Kidney (tissue), 14 donors: ENCODE measurements around the gene TMEM9. TPM values are rescaled to one million over a fixed set of nuclear protein-coding genes. Genes with fewer than 3 reads are reported as not detected.

Experiments
- DNase-seq, 5 donors: peaks; one replicate each; pipeline ENCODE4 v3.0.0-alpha.2; 2013 to 2020
- FAIRE-seq: peaks from 2 replicates; lab custom pipeline; 2012; peaks lifted over from hg19 to GRCh38; lab: Jason Lieb, UNC
- H3K27ac ChIP-seq, 2 donors: one replicate each; pipeline ENCODE4 v1.7.0; 2013; ENCODE audit warnings: low read depth in 2 of 2, low read length in 2 of 2, inconsistent platforms in 1 of 2
- H3K27me3 ChIP-seq: one replicate; pipeline ENCODE4 v1.7.1; 2013; ENCODE audit warnings: low read length, inconsistent platforms; ENCODE audit not compliant: control insufficient read depth, insufficient read depth
- H3K36me3 ChIP-seq, 3 donors: one replicate each; pipeline versions ENCODE4 v1.7.0 to v1.7.1; 2013; ENCODE audit warnings: low read length in 3 of 3, control low read depth in 1 of 3, inconsistent platforms in 1 of 3; ENCODE audit not compliant: insufficient read depth in 3 of 3, control insufficient read depth in 2 of 3
- H3K4me1 ChIP-seq, 3 donors: one replicate each; pipeline versions ENCODE4 v1.7.0 to v1.7.1; 2013; ENCODE audit warnings: low read length in 3 of 3, inconsistent platforms in 1 of 3, low read depth in 1 of 3; ENCODE audit not compliant: control insufficient read depth in 2 of 3, insufficient read depth in 2 of 3
- H3K4me3 ChIP-seq, 3 donors: one replicate each; pipeline versions ENCODE4 v1.7.0 to v1.8.1; 2013; ENCODE audit warnings: low read length in 3 of 3, control low read depth in 1 of 3, inconsistent platforms in 1 of 3
- H3K9ac ChIP-seq, 3 donors: one replicate each; pipeline versions ENCODE4 v1.7.0 to v1.7.1; 2013; ENCODE audit warnings: low read length in 3 of 3, control low read depth in 1 of 3, inconsistent platforms in 1 of 3
- H3K9me3 ChIP-seq, 3 donors: one replicate each; pipeline versions ENCODE4 v1.7.0 to v1.7.1; 2013; ENCODE audit warnings: low read length in 3 of 3, control low read depth in 1 of 3, inconsistent platforms in 1 of 3; ENCODE audit not compliant: control insufficient read depth in 2 of 3, insufficient read depth in 1 of 3
- CTCF ChIP-seq: IDR thresholded peaks from 3 replicates; pipeline ENCODE4 v1.5.1; 2012; ENCODE audit warnings: mild to moderate bottlenecking, moderate library complexity, borderline replicate concordance; ENCODE audit not compliant: insufficient read depth; ENCODE audit errors: extremely low read depth
- intact Hi-C: fragments of 100-400 bp; cut with DNase I; formaldehyde crosslinking; loops from one replicate; pipeline ENCODE4 v1.11.1; 2022
- polyA plus RNA-seq: library from polyadenylated mRNA; stranded (reverse); fragments of 350-450 nt; fragmentation: Illumina TruSeq; extraction: RNeasy Lipid Tissue Mini Kit (QIAGEN cat#74804); gene quantifications from one replicate; pipeline ENCODE4 v1.2.3, GENCODE V29; 2014; ENCODE audit warnings: low read depth, low replicate concordance; ENCODE audit not compliant: insufficient read depth
- total RNA-seq: library from RNA; stranded (reverse); fragmentation: NEBNext Ultra II Directional; extraction: Animal tissue kit (Norgen Biotek cat#: 25700); gene quantifications from one replicate; pipeline ENCODE4 v1.2.1, GENCODE V29; 2021
- donor health status: control.
- donor health status: control.
- donor health status: control.
- donor health status: control.
- donor health status: control.
- donor health status: DM: yes; HTN: yes; CAD: no.
- donor health status: Normal renal cell carcinoma (clear cell type).

The TMEM9 gene
- total and polyA plus RNA-seq, 2 donors from 2014 or later, result 81.9 to 166 TPM

DNA sequence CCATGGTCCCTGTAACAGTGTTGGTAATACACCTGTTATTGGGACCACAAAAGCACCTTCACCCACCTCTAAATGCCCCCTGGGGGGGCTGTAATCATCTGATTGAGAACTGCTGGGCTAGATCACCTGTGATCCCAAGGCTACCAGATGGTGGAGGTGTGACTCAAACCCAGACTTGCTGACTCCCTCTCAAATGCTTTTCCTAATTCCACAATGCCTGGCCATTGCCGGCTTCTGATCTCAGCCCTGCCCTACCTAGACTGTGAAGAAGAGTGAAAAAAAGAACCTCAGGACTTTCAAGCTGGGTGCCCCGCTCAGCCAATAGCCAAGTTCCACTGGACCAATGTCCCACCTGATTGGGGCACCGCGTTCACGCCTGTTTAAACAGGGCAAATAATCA lies 9.6 kb downstream of the TMEM9 start:
- FAIRE-seq (no peak), DNase-seq (peak in 1 of 5 donors; percentile 21)
- Histone ChIP-seq H3K4me1 (no peaks in the 10 kb centered on the region), H3K9me3 (no peaks in the 10 kb centered on the region), H3K9ac (no peak overlapping the region), H3K4me3 (no peak overlapping the region), H3K27ac (no peak overlapping the region), H3K36me3 (peaks cover 7 to 52% (median 38%) of the 10 kb centered on the region in 3 donors), H3K27me3 (no peaks in the 10 kb centered on the region)
- intact Hi-C loops, result no loop called here
- TF ChIP-seq CTCF, result no peak

DNA sequence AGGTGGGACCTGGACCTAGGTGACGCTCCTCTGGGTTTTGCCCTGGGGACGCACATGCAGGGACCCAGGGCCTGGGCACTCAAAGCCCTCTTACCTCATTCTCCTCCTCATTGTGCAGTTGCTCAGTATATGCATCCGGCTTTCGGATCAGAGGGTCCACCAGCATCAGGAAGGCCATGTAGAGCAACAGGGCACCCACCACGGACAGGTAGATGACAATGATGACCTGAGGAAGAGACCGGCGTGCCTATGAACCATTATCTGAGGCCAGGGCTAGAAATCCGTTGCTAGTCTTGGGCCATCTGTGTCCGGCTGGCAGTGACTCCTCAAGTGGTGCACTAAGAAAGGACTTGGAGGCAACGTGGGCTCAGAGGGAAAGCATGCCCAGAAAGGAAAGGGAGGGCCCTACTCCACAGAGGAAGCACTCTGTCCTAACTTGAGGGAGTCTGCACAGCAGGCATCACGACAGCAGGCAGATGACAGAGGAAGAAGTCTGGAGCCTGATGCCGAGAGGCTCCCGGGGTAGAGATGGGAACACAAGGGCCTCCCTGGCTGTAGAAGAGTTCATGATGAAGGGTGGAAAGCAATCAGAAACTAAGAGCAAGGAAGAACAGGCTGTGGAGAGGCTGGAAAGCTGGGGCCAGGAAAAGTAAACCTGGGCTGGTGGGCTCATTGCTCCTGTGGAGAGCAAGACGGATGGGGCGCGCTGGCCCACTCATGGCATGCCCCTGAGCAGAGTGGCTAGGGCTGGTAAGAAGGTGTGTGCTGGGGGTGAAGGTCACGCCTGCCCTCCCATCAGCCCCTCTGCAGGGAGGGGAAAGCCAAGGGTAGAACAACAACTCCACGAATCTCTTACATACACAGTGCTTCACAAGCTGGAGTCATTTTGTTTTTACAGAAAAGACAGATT lies 10.3 kb downstream of the TMEM9 start:
- intact Hi-C loops, result no loop called here
- Histone ChIP-seq H3K9ac (no peak overlapping the region), H3K9me3 (no peaks in the 10 kb centered on the region), H3K4me3 (no peak overlapping the region), H3K27ac (no peak overlapping the region), H3K36me3 (peaks cover 7 to 53% (median 38%) of the 10 kb centered on the region in 3 donors), H3K4me1 (no peaks in the 10 kb centered on the region), H3K27me3 (no peaks in the 10 kb centered on the region)
- DNase-seq, result peak in 1 of 5 donors; percentile 37
- TF ChIP-seq CTCF, result no peak
- no peak for FAIRE-seq

- no peaks in the 10 kb centered on the region for H3K27me3 ChIP-seq
- no peaks in the 10 kb centered on the region for H3K9me3 ChIP-seq
- intact Hi-C loops, result no loop called here
- H3K4me1 ChIP-seq, result no peaks in the 10 kb centered on the region
- peak in 1 of 5 donors; percentile 44 for DNase-seq
- H3K27ac ChIP-seq, result no peak overlapping the region
- H3K9ac ChIP-seq, result no peak overlapping the region
- peaks cover 6 to 56% (median 36%) of the 10 kb centered on the region in 3 donors for H3K36me3 ChIP-seq
- no peak for TF ChIP-seq CTCF
- H3K4me3 ChIP-seq, result no peak overlapping the region
- FAIRE-seq, result no peak
These were observed 11.2 kb downstream of the TMEM9 start for GRCh38 chr1:201142849-201143725.
